ENCODE data around the gene XAGE2. TPM values are rescaled to one million over a fixed set of nuclear protein-coding genes. Genes with fewer than 3 reads are reported as not detected.
A peak's percentile ranks its signal among the peaks of the same experiment; 100 is the strongest.

Gene XAGE2
- total RNA-seq, 8 experiments from 2014 or later = not detected

GRCh38 chrX:52363247-52363883, 5.5 kb upstream of the XAGE2 start:
- WGBS, 10 experiments = 0 to 60% (median 10%) methylated on average over 1 to 5 of the region's 8 CpGs; no CpG with 5 or more reads in 4 of the 10 experiments
- ATAC-seq (replicated peaks in 6 of 8) = peak in 6 of 8 experiments; percentile 30 to 72 (median 52)
- in situ Hi-C loops (cut with MboI; ENCODE audit: low pct_unique_long_range_greater_than_20kb in 2 of 9, low sequenced_read_pairs in 9 of 9, unreplicated experiment in 9 of 9) = no loop called here

GRCh38 chrX:52378870-52379269, 10.0 kb downstream of the XAGE2 start:
- Histone ChIP-seq H3K4me3 (no peak overlapping the region), H3K4me1 (replicated peaks in 1 of 2) (no peaks in the 10 kb centered on the region), H3K27ac (no peak overlapping the region)
- in situ Hi-C loops (cut with MboI; ENCODE audit: low pct_unique_long_range_greater_than_20kb in 2 of 9, low sequenced_read_pairs in 9 of 9, unreplicated experiment in 9 of 9) = no loop called here
- ATAC-seq (replicated peaks in 6 of 8) = peak in 2 of 8 experiments; percentile 34 to 55
- WGBS, 10 experiments = 10 to 80% (median 33%) methylated on average over 1 to 2 of the region's 2 CpGs; no CpG with 5 or more reads in 5 of the 10 experiments

More at GRCh38 chrX:52363247-52363883, 5.5 kb upstream of the XAGE2 start:
- Histone ChIP-seq H3K4me3 (no peak overlapping the region), H3K4me1 (replicated peaks in 1 of 2) (no peaks in the 10 kb centered on the region), H3K27ac (no peak overlapping the region)

GRCh38 chrX:52380993-52381392, 12.2 kb downstream of the XAGE2 start:
- Histone ChIP-seq H3K4me3 (no peak overlapping the region), H3K4me1 (replicated peaks in 1 of 2) (no peaks in the 10 kb centered on the region), H3K27ac (no peak overlapping the region)
- no peak for ATAC-seq (replicated peaks in 6 of 8)
- in situ Hi-C loops (cut with MboI; ENCODE audit: low pct_unique_long_range_greater_than_20kb in 2 of 9, low sequenced_read_pairs in 9 of 9, unreplicated experiment in 9 of 9) = no loop called here
- WGBS, 10 experiments = 70% methylated on average over 2 of the region's 7 CpGs; no CpG with 5 or more reads in 9 of the 10 experiments

GRCh38 chrX:52410439-52411394, 41.9 kb downstream of the XAGE2 start:
- ATAC-seq (replicated peaks in 6 of 8) = no peak
- 28 to 83% (median 55%) methylated on average over 1 to 7 of the region's 8 CpGs; no CpG with 5 or more reads in 6 of the 10 experiments for WGBS, 10 experiments
- Histone ChIP-seq H3K27ac (no peak overlapping the region), H3K4me1 (replicated peaks in 1 of 2) (no peaks in the 10 kb centered on the region), H3K4me3 (no peak overlapping the region)
- in situ Hi-C loops (cut with MboI; ENCODE audit: low pct_unique_long_range_greater_than_20kb in 2 of 9, low sequenced_read_pairs in 9 of 9, unreplicated experiment in 9 of 9) = no loop called here

- H3K4me3 ChIP-seq = no peak overlapping the region
- in situ Hi-C loops (cut with MboI; ENCODE audit: low pct_unique_long_range_greater_than_20kb in 2 of 9, low sequenced_read_pairs in 9 of 9, unreplicated experiment in 9 of 9) = no loop called here
- H3K4me1 ChIP-seq (replicated peaks in 1 of 2) = no peaks in the 10 kb centered on the region
- H3K27ac ChIP-seq = no peak overlapping the region
- ATAC-seq (replicated peaks in 6 of 8) = peak in 3 of 8 experiments; percentile 18 to 83 (median 73)
Observed at GRCh38 chrX:52415304-52415703, 46.5 kb downstream of the XAGE2 start.

- in situ Hi-C loops (cut with MboI; ENCODE audit: low pct_unique_long_range_greater_than_20kb in 2 of 9, low sequenced_read_pairs in 9 of 9, unreplicated experiment in 9 of 9) = no loop called here
- Histone ChIP-seq H3K27ac (no peak overlapping the region), H3K4me1 (replicated peaks in 1 of 2) (no peaks in the 10 kb centered on the region), H3K4me3 (no peak overlapping the region)
- no peak for ATAC-seq (replicated peaks in 6 of 8)
- 26 to 60% (median 60%) methylated on average over 1 to 3 of the region's 3 CpGs; no CpG with 5 or more reads in 7 of the 10 experiments for WGBS, 10 experiments
Observed at GRCh38 chrX:52416816-52417215, 48.0 kb downstream of the XAGE2 start.

- in situ Hi-C loops (cut with MboI; ENCODE audit: low pct_unique_long_range_greater_than_20kb in 2 of 9, low sequenced_read_pairs in 9 of 9, unreplicated experiment in 9 of 9) = no loop called here
Observed at GRCh38 chrX:52420824-52421443, 52.1 kb downstream of the XAGE2 start.

GRCh38 chrX:52422884-52423283, 54.1 kb downstream of the XAGE2 start:
- WGBS, 10 experiments = 0 to 22% methylated on average over 1 of the region's 1 CpG; no CpG with 5 or more reads in 8 of the 10 experiments
- Histone ChIP-seq H3K27ac (no peak overlapping the region), H3K4me1 (replicated peaks in 1 of 2) (no peaks in the 10 kb centered on the region), H3K4me3 (no peak overlapping the region)
- in situ Hi-C loops (cut with MboI; ENCODE audit: low pct_unique_long_range_greater_than_20kb in 2 of 9, low sequenced_read_pairs in 9 of 9, unreplicated experiment in 9 of 9) = no loop called here
- ATAC-seq (replicated peaks in 6 of 8) = no peak

More at GRCh38 chrX:52420824-52421443, 52.1 kb downstream of the XAGE2 start:
- Histone ChIP-seq H3K4me3 (no peak overlapping the region), H3K4me1 (replicated peaks in 1 of 2) (no peaks in the 10 kb centered on the region), H3K27ac (no peak overlapping the region)
- no peak for ATAC-seq (replicated peaks in 6 of 8)
- 0 to 100% (median 60%) methylated on average over 1 to 3 of the region's 8 CpGs; no CpG with 5 or more reads in 3 of the 10 experiments for WGBS, 10 experiments

GRCh38 chrX:52424656-52425055, 55.8 kb downstream of the XAGE2 start:
- H3K4me1 ChIP-seq (replicated peaks in 1 of 2) = no peaks in the 10 kb centered on the region
- H3K27ac ChIP-seq = no peak overlapping the region
- H3K4me3 ChIP-seq = no peak overlapping the region
- WGBS, 10 experiments = 0% methylated on average over 1 of the region's 1 CpG; no CpG with 5 or more reads in 9 of the 10 experiments
- ATAC-seq (replicated peaks in 6 of 8) = peak in 4 of 8 experiments; percentile 20 to 68 (median 40)
- in situ Hi-C loops (cut with MboI; ENCODE audit: low pct_unique_long_range_greater_than_20kb in 2 of 9, low sequenced_read_pairs in 9 of 9, unreplicated experiment in 9 of 9) = no loop called here

Other genes with a start within 250 kb of the XAGE2 start
- 10 to 100 TPM in 5 of 8 experiments, 1 to 10 TPM in 2, under 1 TPM in 1; 0.15 to 80.6 (median 43.1) TPM for gene MAGED4, start 184.1 kb upstream of the XAGE2 start, total RNA-seq
- not detected for gene XAGE1A, start 126.8 kb downstream of the XAGE2 start, total RNA-seq
- 1 to 10 TPM in 1 of 8 experiments, under 1 TPM in 1, not detected in 6; 0.42 to 1.0 TPM for gene XAGE1B, start 148.0 kb downstream of the XAGE2 start, total RNA-seq